ENCODE data around the gene MAP3K2.

DNA sequence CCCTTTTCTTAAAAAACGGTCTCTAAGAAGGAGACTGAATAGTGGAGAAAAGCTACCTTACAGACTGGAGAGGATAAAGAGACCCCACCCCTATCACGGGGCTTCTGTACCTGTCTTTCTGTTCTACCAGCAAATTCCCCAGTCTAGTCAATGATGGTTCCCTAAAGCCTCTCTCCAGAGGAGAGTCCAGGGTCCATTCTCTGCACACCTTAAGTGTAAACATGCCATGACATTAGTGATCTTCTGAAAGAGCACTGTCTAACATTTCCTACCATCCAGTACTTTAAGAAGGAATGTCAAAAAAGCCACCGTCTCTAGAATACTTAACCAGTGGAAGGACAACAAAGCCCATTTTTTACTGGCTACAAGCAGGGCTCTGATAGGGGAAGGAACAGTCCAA is 76.8 kb downstream of the MAP3K2 start:
- TF ChIP-seq POLR2AphosphoS5 (IDR thresholded peaks at IDR 0.05; ENCODE audit: low read depth, low read length) (no peak), SIN3A (IDR thresholded peaks at IDR 0.05; ENCODE audit: borderline replicate concordance, insufficient read depth, low read length) (no peak), TAF1 (IDR thresholded peaks at IDR 0.05; ENCODE audit: borderline replicate concordance, insufficient read depth, low read length) (no peak), FOXP2 (optimal IDR thresholded peaks at IDR 0.05; ENCODE audit: borderline replicate concordance, extremely low read depth, extremely low read length, insufficient read depth) (no peak)
- TF ChIP-seq, protein P1, sequence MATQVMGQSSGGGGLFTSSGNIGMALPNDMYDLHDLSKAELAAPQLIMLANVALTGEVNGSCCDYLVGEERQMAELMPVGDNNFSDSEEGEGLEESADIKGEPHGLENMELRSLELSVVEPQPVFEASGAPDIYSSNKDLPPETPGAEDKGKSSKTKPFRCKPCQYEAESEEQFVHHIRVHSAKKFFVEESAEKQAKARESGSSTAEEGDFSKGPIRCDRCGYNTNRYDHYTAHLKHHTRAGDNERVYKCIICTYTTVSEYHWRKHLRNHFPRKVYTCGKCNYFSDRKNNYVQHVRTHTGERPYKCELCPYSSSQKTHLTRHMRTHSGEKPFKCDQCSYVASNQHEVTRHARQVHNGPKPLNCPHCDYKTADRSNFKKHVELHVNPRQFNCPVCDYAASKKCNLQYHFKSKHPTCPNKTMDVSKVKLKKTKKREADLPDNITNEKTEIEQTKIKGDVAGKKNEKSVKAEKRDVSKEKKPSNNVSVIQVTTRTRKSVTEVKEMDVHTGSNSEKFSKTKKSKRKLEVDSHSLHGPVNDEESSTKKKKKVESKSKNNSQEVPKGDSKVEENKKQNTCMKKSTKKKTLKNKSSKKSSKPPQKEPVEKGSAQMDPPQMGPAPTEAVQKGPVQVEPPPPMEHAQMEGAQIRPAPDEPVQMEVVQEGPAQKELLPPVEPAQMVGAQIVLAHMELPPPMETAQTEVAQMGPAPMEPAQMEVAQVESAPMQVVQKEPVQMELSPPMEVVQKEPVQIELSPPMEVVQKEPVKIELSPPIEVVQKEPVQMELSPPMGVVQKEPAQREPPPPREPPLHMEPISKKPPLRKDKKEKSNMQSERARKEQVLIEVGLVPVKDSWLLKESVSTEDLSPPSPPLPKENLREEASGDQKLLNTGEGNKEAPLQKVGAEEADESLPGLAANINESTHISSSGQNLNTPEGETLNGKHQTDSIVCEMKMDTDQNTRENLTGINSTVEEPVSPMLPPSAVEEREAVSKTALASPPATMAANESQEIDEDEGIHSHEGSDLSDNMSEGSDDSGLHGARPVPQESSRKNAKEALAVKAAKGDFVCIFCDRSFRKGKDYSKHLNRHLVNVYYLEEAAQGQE (IDR thresholded peaks at IDR 0.05; ENCODE audit: insufficient read depth in 1 of 2, low read depth in 2 of 2, low read length in 2 of 2) = no peak
